Effector CD4-positive, alpha-beta T cell (primary cell): ENCODE measurements around the gene PARP16.
"Not testable (repeated sequence)": the region's sequence is repeated elsewhere in the genome, so short reads cannot be mapped to it uniquely, and the experiment has no call there.

Source experiments
- DNase-seq: peaks from one replicate; pipeline ENCODE4 v3.0.0-alpha.2; 2020

PARP16 gene

GRCh38 chr15:65231306-65231705 lies 55.4 kb downstream of the PARP16 start:
- no peak for DNase-seq

DNA sequence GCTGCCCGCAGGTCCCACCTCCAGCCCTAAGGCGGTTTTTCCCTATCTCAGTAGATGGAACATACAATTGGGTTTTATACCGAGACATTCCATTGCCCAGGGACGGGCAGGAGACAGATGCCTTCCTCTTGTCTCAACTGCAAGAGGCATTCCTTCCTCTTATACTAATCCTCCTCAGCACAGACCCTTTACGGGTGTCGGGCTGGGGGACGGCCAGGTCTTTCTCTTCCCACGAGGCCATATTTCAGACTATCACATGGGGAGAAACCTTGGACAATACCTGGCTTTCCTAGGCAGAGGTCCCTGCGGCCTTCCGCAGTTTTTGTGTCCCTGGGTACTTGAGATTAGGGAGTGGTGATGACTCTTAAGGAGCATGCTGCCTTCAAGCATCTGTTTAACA lies 59.8 kb downstream of the PARP16 start:
- DNase-seq: not testable (repeated sequence)

DNA sequence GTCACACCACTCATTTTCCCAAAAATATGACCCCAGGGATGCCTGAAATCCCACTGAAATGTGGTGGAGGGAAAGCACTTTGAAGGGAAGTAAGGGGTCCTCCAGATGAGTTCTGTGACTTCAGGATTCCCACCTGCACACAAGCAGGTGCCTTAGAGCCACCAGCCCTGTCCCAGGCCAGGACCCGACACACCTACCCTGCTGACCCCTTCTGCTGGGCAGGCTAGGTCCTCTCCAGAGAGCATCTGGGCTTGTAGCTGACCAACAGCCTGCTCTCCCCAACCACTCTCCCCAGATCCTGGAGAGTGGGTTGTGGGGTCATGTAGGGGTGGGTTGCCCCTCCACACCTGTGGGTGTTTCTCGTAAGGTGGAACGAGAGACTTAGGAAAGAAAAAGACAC lies 60.5 kb downstream of the PARP16 start:
- DNase-seq: no peak

- DNase-seq: no peak
Measured at GRCh38 chr15:65223996-65224395, 62.7 kb downstream of the PARP16 start.

DNA sequence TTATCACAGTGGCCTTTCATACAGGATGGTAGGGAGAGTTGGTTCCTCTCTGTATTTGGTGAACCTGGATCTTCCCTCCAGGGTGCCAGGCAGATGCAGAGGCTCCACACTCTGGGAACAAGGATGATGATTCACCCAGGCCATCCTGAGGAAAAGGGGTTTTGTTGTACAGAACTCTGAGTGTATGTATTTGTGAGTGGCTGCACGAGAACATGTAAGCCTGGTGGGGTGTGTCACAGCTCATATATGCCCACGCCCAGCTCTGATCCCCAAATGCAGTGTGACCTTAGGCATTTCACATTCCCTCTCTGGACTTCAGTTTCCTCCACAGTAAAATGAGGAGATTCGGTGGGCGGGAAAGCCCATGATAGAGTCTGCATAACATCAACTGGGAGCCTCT lies 63.8 kb downstream of the PARP16 start:
- DNase-seq: no peak

- DNase-seq: no peak
Measured at GRCh38 chr15:65221697-65222096, 65.0 kb downstream of the PARP16 start.

GRCh38 chr15:65219137-65219536 lies 67.5 kb downstream of the PARP16 start:
- no peak for DNase-seq

DNA sequence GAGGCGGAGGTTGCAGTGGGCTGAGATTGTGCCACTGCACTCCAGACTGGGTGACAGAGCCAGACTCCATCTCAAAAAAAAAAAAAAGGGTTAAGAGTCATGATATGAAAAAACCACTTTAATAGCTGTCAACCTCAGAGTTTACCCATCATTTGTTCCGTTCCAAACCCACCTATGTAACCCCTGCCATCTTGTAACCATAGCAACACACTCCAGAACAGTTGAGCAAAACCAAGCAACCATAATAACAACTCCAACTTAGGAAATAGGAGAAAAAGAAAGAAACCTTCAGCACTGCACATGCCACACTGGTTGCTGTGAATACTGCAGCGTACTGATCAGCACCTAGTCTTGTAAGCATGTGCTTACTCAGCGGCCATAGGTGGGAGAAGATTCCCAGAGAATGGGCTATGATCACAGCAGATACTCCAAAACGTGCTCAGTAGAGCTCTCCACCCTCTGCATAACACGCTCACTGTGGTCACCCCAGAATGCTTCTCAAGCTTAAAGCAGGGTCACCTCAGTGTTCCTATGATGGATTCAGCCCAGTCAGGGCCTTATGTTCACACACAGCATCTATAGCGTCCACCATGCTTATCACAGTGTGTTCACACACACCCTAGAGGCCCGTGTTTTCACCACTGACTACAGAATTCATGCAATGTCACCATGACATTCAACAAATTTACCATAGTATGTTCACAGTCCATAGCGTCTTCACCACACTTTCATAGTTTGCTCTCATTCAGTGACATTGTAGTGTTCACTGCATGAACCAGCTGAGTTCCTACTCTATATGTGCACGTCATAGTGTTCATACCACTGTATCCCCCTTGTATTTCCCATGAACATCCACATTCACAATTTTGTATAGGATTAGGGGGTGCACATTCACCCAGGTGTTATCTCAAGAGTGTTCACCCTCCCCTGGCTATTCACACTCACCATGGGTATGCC lies 68.9 kb downstream of the PARP16 start:
- no peak for DNase-seq

- no peak for DNase-seq
Measured at GRCh38 chr15:65215496-65215895, 71.2 kb downstream of the PARP16 start.

DNA sequence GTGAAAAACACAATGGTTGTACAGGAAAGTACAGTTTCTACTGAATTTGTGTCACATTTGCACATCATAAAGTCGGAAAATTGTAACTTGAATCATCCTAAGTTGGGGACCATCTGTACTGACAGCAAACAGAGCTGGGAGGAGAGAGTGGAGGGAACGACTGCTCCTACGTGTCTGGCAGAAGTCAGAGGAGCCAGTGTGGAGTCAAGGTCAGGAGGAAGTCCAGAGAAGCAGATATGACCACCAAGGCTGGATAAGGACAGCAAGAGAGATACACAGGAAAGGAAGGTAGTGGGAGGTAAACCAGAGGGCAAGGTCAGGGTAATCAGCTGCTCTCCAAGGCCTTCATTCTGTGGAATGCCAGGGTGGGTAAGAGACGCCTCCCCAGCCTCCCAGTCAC lies 72.7 kb downstream of the PARP16 start:
- DNase-seq: no peak

DNA sequence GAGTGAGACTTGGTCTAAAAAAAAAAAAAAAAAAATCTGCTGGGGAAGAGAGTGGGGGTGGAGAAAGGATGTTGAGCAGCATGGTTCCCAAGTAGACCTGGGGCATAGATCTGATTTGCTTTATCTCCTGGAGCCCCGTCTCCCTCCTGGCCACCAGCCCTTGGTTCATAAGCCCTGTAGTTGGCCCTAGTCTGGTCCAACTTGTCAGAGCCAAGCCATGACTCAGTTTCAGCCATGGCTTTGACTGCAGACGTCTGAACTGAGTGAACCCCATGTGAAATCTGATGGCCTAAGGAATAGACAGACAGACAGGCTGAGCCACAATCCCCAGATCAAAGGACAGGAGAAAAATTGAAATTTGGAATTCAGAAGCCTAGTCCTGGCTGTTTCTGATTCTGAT lies 73.4 kb downstream of the PARP16 start:
- DNase-seq: no peak

- no peak for DNase-seq
Measured at GRCh38 chr15:65212097-65212496, 74.6 kb downstream of the PARP16 start.

- DNase-seq: no peak
Measured at GRCh38 chr15:65211482-65211982, 75.2 kb downstream of the PARP16 start.

GRCh38 chr15:65210770-65211481 lies 75.8 kb downstream of the PARP16 start, which contains the start of gene CILP:
CILP (minus strand) TSS chr15:65211473; CDS start chr15:65209755, 1,718 bp downstream.
- no peak for DNase-seq

DNA sequence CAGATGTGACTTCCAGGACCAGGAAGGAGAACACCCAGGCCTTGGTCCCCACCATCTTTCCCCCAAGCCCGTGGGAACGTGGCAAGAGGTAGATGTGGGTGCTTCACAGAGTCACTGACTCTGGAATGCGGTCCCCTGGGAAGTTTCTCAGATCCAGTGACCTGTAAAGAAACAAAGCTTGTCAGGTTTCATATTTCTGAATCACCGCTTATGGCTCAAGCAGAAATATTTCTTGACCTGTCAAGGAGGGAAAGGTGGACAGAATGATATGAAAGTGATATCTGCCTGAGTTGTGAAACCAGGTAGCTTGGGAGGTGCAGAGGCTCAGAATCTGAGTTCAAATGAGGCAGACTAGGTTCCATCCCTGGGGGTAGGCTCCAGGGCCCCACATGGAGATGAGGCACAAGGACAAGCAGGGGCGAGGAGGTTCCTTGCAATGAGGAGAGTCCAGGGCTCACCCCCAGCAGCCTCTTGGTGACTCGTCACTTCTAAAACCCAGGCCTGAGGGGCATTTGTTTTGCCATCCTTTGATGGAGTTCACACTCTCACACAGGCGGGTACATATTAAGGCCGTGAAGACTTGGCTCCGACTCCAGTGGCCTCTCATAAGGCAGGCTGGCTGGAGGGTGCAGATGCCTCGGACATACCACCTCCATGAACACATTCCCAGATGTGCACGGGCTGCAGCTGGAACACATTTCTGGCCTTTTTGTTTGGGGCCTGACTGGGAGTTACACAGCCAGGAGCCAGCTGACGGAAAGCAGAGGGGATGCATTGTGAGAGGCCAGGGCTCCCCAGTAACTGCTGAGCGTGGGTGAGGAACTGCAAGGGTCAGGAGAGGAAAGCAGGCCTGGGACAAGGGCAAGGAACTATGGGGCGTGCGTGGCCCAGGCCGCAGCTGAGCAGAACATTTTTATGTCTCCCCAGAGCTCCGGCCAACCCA lies 76.7 kb downstream of the PARP16 start:
- no peak for DNase-seq

DNA sequence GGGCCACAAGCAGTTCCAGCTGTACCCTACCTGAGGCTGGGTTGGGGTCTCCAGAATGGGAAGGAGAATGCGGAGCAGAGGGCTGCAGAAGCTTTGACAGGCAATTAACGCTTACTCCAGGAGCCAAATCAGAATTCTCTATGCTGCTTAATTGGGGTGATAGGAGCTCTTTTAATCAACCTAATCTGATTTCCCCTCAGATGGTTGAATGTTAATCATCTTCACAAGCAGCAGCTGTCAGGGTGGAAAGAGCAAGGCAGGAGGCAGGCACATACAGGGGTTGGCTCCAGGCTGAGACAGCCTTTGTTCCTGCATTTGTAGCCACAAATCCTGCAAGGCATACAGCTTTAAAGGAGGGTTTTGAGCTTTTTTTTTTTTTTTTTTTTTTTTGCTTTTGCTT lies 78.0 kb downstream of the PARP16 start:
- DNase-seq: no peak
